ENCODE results near the gene GDPD2. TPM values are rescaled to one million over a fixed set of nuclear protein-coding genes. Genes with fewer than 3 reads are reported as not detected.
A peak's percentile ranks its signal among the peaks of the same experiment; 100 is the strongest.

Gene GDPD2
- total and polyA plus RNA-seq, 12 donors, result not detected

- Histone ChIP-seq H3K27me3 (peaks cover 0 to 65% (median 11%) of the 10 kb centered on the region in 7 donors), H3K27ac (no peak overlapping the region), H3K4me1 (no peaks in the 10 kb centered on the region), H3K9me3 (no peaks in the 10 kb centered on the region), H3K4me3 (peak overlapping the region in 6 of 10 donors; percentile 14 to 29 (median 23)), H3K36me3 (no peaks in the 10 kb centered on the region)
- ATAC-seq, result peak in 1 of 8 donors; percentile 12
- TF ChIP-seq CTCF (IDR thresholded peaks at IDR 0.05), result no peak
- DNase-seq, result no peak
- WGBS, 2 donors, result 5 to 6% methylated on average over 12 to 41 of the region's 61 CpGs
- intact Hi-C loops (cut with DNase I), result no loop called here
Measured at GRCh38 chrX:70444946-70445656, 22.0 kb downstream of the GDPD2 start.

GRCh38 chrX:70445951-70446350 lies 22.8 kb downstream of the GDPD2 start:
- WGBS, 2 donors, result 79 to 80% methylated on average over 9 of the region's 9 CpGs
- no peak for TF ChIP-seq CTCF (IDR thresholded peaks at IDR 0.05)
- Histone ChIP-seq H3K36me3 (no peaks in the 10 kb centered on the region), H3K27ac (no peak overlapping the region), H3K27me3 (peaks cover 0 to 56% (median 11%) of the 10 kb centered on the region in 7 donors), H3K9me3 (no peaks in the 10 kb centered on the region), H3K4me1 (no peaks in the 10 kb centered on the region), H3K4me3 (no peak overlapping the region)
- intact Hi-C loops (cut with DNase I), result no loop called here
- no peak for ATAC-seq
- no peak for DNase-seq

GRCh38 chrX:70446380-70447350 lies 23.6 kb downstream of the GDPD2 start:
- WGBS, 2 donors, result 75 to 86% methylated on average over 12 to 15 of the region's 16 CpGs
- H3K36me3 ChIP-seq, result no peaks in the 10 kb centered on the region
- intact Hi-C loops (cut with DNase I), result no loop called here
- H3K4me3 ChIP-seq, result no peak overlapping the region
- no peak for ATAC-seq
- no peaks in the 10 kb centered on the region for H3K4me1 ChIP-seq
- H3K27me3 ChIP-seq, result peaks cover 0 to 49% (median 11%) of the 10 kb centered on the region in 7 donors
- TF ChIP-seq CTCF (IDR thresholded peaks at IDR 0.05), result no peak
- no peak overlapping the region for H3K27ac ChIP-seq
- no peak for DNase-seq
- no peaks in the 10 kb centered on the region for H3K9me3 ChIP-seq

- 92 to 98% methylated on average over 4 to 14 of the region's 14 CpGs for WGBS, 2 donors
- ATAC-seq (no peak), DNase-seq (no peak)
- Histone ChIP-seq H3K4me1 (peaks cover 0 to 14% (median 0%) of the 10 kb centered on the region in 9 donors), H3K4me3 (no peak overlapping the region), H3K36me3 (no peaks in the 10 kb centered on the region), H3K9me3 (no peaks in the 10 kb centered on the region), H3K27ac (no peak overlapping the region), H3K27me3 (peaks cover 0 to 36% (median 10%) of the 10 kb centered on the region in 7 donors)
- TF ChIP-seq CTCF (IDR thresholded peaks at IDR 0.05), result no peak
- intact Hi-C loops (cut with DNase I), result no loop called here
Measured at GRCh38 chrX:70449457-70449966, 26.4 kb downstream of the GDPD2 start.
